ENCODE data around the gene ABHD12B.
"Not testable (repeated sequence)": the region's sequence is repeated elsewhere in the genome, so short reads cannot be mapped to it uniquely, and the experiment has no call there.

DNA sequence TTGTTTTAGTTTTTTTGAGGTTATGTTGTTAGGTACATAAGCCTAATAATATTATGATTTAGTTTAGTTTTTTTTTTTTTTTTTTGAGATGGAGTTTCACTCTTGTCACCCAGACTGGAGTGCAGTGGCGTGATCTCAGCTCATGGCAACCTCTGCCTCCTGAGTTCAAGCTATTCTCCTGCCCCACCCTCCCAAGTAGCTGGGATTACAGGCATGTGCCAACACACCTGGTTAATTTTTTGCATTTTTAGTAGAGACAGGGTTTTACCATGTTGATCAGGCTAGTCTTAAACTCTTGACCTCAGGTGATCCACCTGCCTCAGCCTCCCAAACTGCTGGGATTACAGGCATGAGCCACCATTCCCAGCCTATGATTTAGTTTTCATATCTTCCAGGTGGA lies 25.2 kb downstream of the ABHD12B start:
- TF ChIP-seq, protein P1, sequence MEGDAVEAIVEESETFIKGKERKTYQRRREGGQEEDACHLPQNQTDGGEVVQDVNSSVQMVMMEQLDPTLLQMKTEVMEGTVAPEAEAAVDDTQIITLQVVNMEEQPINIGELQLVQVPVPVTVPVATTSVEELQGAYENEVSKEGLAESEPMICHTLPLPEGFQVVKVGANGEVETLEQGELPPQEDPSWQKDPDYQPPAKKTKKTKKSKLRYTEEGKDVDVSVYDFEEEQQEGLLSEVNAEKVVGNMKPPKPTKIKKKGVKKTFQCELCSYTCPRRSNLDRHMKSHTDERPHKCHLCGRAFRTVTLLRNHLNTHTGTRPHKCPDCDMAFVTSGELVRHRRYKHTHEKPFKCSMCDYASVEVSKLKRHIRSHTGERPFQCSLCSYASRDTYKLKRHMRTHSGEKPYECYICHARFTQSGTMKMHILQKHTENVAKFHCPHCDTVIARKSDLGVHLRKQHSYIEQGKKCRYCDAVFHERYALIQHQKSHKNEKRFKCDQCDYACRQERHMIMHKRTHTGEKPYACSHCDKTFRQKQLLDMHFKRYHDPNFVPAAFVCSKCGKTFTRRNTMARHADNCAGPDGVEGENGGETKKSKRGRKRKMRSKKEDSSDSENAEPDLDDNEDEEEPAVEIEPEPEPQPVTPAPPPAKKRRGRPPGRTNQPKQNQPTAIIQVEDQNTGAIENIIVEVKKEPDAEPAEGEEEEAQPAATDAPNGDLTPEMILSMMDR (IDR thresholded peaks at IDR 0.05; ENCODE audit: insufficient read depth, low read length) = not testable (repeated sequence)
- TF ChIP-seq, protein P2, sequence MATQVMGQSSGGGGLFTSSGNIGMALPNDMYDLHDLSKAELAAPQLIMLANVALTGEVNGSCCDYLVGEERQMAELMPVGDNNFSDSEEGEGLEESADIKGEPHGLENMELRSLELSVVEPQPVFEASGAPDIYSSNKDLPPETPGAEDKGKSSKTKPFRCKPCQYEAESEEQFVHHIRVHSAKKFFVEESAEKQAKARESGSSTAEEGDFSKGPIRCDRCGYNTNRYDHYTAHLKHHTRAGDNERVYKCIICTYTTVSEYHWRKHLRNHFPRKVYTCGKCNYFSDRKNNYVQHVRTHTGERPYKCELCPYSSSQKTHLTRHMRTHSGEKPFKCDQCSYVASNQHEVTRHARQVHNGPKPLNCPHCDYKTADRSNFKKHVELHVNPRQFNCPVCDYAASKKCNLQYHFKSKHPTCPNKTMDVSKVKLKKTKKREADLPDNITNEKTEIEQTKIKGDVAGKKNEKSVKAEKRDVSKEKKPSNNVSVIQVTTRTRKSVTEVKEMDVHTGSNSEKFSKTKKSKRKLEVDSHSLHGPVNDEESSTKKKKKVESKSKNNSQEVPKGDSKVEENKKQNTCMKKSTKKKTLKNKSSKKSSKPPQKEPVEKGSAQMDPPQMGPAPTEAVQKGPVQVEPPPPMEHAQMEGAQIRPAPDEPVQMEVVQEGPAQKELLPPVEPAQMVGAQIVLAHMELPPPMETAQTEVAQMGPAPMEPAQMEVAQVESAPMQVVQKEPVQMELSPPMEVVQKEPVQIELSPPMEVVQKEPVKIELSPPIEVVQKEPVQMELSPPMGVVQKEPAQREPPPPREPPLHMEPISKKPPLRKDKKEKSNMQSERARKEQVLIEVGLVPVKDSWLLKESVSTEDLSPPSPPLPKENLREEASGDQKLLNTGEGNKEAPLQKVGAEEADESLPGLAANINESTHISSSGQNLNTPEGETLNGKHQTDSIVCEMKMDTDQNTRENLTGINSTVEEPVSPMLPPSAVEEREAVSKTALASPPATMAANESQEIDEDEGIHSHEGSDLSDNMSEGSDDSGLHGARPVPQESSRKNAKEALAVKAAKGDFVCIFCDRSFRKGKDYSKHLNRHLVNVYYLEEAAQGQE (IDR thresholded peaks at IDR 0.05; ENCODE audit: insufficient replicate concordance, low read depth) = not testable (repeated sequence)

All from HL-60 (cell line).